Nephron progenitor cell (in vitro differentiated cells): ENCODE results near the gene ANAPC2.

Experiments used
- DNase-seq: peaks from one replicate; pipeline ENCODE4 v3.0.0; 2021
- H3K27ac Mint-ChIP-seq: 2 replicates; pipeline ENCODE4 v1.8.0; 2021; ENCODE audit warnings: mild to moderate bottlenecking, moderate library complexity, mixed read lengths
- H3K27me3 Mint-ChIP-seq: 2 replicates; pipeline ENCODE4 v1.8.0; 2021; ENCODE audit warnings: mild to moderate bottlenecking, low read depth, mixed read lengths; ENCODE audit not compliant: poor library complexity
- H3K36me3 Mint-ChIP-seq: 2 replicates; pipeline ENCODE4 v1.8.0; 2021; ENCODE audit warnings: low read depth, mixed read lengths
- H3K4me1 Mint-ChIP-seq: 2 replicates; pipeline ENCODE4 v1.8.0; 2021; ENCODE audit warnings: mixed read lengths
- H3K4me3 Mint-ChIP-seq: 2 replicates; pipeline ENCODE4 v1.8.0; 2021; ENCODE audit warnings: mild to moderate bottlenecking, moderate library complexity, mixed read lengths
- H3K9me3 Mint-ChIP-seq: 2 replicates; pipeline ENCODE4 v1.8.0; 2021; ENCODE audit warnings: mild to moderate bottlenecking, moderate library complexity, mixed read lengths
- CTCF ChIP-seq: fragments of 200-600 bp; sonication (generic); IDR thresholded peaks from 2 replicates; pipeline ENCODE4 v1.5.0; 2021; ENCODE audit warnings: antibody characterized with exemption

Gene ANAPC2

GRCh38 chr9:137149942-137150616 lies 38.3 kb downstream of the ANAPC2 start:
- no peak for TF ChIP-seq CTCF
- H3K4me1 Mint-ChIP-seq, result no peaks in the 10 kb centered on the region
- no peak overlapping the region for H3K4me3 Mint-ChIP-seq
- H3K36me3 Mint-ChIP-seq, result no peaks in the 10 kb centered on the region
- no peak overlapping the region for H3K27ac Mint-ChIP-seq
- H3K9me3 Mint-ChIP-seq, result peaks cover 18% of the 10 kb centered on the region
- no peak for DNase-seq
- H3K27me3 Mint-ChIP-seq, result peaks cover 52% of the 10 kb centered on the region

GRCh38 chr9:137149363-137149762 lies 39.0 kb downstream of the ANAPC2 start:
- Mint-ChIP-seq H3K9me3 (peaks cover 18% of the 10 kb centered on the region), H3K36me3 (no peaks in the 10 kb centered on the region), H3K4me3 (no peak overlapping the region), H3K4me1 (no peaks in the 10 kb centered on the region), H3K27ac (no peak overlapping the region), H3K27me3 (peaks cover 48% of the 10 kb centered on the region)
- DNase-seq, result no peak
- TF ChIP-seq CTCF, result no peak

- H3K27ac Mint-ChIP-seq, result no peak overlapping the region
- no peaks in the 10 kb centered on the region for H3K4me1 Mint-ChIP-seq
- H3K36me3 Mint-ChIP-seq, result no peaks in the 10 kb centered on the region
- H3K9me3 Mint-ChIP-seq, result peaks cover 18% of the 10 kb centered on the region
- no peak overlapping the region for H3K4me3 Mint-ChIP-seq
- no peak for TF ChIP-seq CTCF
- peaks cover 54% of the 10 kb centered on the region for H3K27me3 Mint-ChIP-seq
- DNase-seq, result no peak
Measured at GRCh38 chr9:137148661-137149060, 39.7 kb downstream of the ANAPC2 start.

- no peak overlapping the region for H3K4me3 Mint-ChIP-seq
- peaks cover 18% of the 10 kb centered on the region for H3K9me3 Mint-ChIP-seq
- H3K27ac Mint-ChIP-seq, result no peak overlapping the region
- H3K36me3 Mint-ChIP-seq, result no peaks in the 10 kb centered on the region
- H3K4me1 Mint-ChIP-seq, result no peaks in the 10 kb centered on the region
- no peak for TF ChIP-seq CTCF
- no peak for DNase-seq
- H3K27me3 Mint-ChIP-seq, result peaks cover 58% of the 10 kb centered on the region
Measured at GRCh38 chr9:137148242-137148641, 40.1 kb downstream of the ANAPC2 start.

GRCh38 chr9:137147793-137148160 lies 40.6 kb downstream of the ANAPC2 start:
- Mint-ChIP-seq H3K9me3 (peaks cover 18% of the 10 kb centered on the region), H3K4me3 (no peak overlapping the region), H3K27ac (no peak overlapping the region), H3K27me3 (peaks cover 63% of the 10 kb centered on the region), H3K36me3 (no peaks in the 10 kb centered on the region), H3K4me1 (no peaks in the 10 kb centered on the region)
- no peak for DNase-seq
- TF ChIP-seq CTCF, result no peak

GRCh38 chr9:137147091-137147792 lies 41.1 kb downstream of the ANAPC2 start:
- H3K36me3 Mint-ChIP-seq, result no peaks in the 10 kb centered on the region
- no peak overlapping the region for H3K27ac Mint-ChIP-seq
- no peak for DNase-seq
- peaks cover 16% of the 10 kb centered on the region for H3K9me3 Mint-ChIP-seq
- H3K4me3 Mint-ChIP-seq, result no peak overlapping the region
- H3K27me3 Mint-ChIP-seq, result peaks cover 68% of the 10 kb centered on the region
- no peak for TF ChIP-seq CTCF
- H3K4me1 Mint-ChIP-seq, result no peaks in the 10 kb centered on the region
